Muscle layer of colon (tissue), 2 donors: Measurements from ENCODE around the gene GUCA1A.

Source experiments
- H3K27ac ChIP-seq: one replicate; pipeline ENCODE4 v1.7.0; 2013; ENCODE audit warnings: low read depth, mild to moderate bottlenecking, low read length, moderate library complexity
- H3K27me3 ChIP-seq, 2 donors: one replicate each; pipeline ENCODE4 v1.7.0; 2013; ENCODE audit warnings: low read length in 2 of 2, mild to moderate bottlenecking in 2 of 2; ENCODE audit not compliant: insufficient read depth in 2 of 2, control insufficient read depth in 1 of 2
- H3K36me3 ChIP-seq: one replicate; pipeline ENCODE4 v1.7.0; 2013; ENCODE audit warnings: mild to moderate bottlenecking, low read length; ENCODE audit not compliant: insufficient read depth
- H3K4me1 ChIP-seq: one replicate; pipeline ENCODE4 v1.7.0; 2013; ENCODE audit warnings: mild to moderate bottlenecking, low read length; ENCODE audit not compliant: insufficient read depth
- H3K4me3 ChIP-seq, 2 donors: one replicate each; pipeline ENCODE4 v1.7.0; 2013; ENCODE audit warnings: low read length in 2 of 2, low read depth in 1 of 2, mild to moderate bottlenecking in 1 of 2, moderate library complexity in 1 of 2
- H3K9ac ChIP-seq: one replicate; pipeline ENCODE4 v1.7.0; 2013; ENCODE audit warnings: low read length
- H3K9me3 ChIP-seq: one replicate; pipeline ENCODE4 v1.7.0; 2013; ENCODE audit warnings: mild to moderate bottlenecking, low read length
- donor health status: abdominal sarcoma.
- donor health status: Adenocarcinoma of cecum.

The GUCA1A gene

GRCh38 chr6:42136508-42137193, 36.5 kb upstream of the GUCA1A start:
- Histone ChIP-seq H3K4me1 (no peaks in the 10 kb centered on the region), H3K9me3 (no peaks in the 10 kb centered on the region), H3K4me3 (no peak overlapping the region), H3K27me3 (peaks cover 6 to 12% of the 10 kb centered on the region in 2 donors), H3K36me3 (no peaks in the 10 kb centered on the region), H3K9ac (no peak overlapping the region), H3K27ac (no peak overlapping the region)

- Histone ChIP-seq H3K27ac (no peak overlapping the region), H3K4me3 (no peak overlapping the region), H3K4me1 (peaks cover 1% of the 10 kb centered on the region), H3K9me3 (no peaks in the 10 kb centered on the region), H3K9ac (no peak overlapping the region), H3K27me3 (peaks cover 6 to 18% of the 10 kb centered on the region in 2 donors), H3K36me3 (no peaks in the 10 kb centered on the region)
Observed at GRCh38 chr6:42137194-42137753, 35.9 kb upstream of the GUCA1A start.

GRCh38 chr6:42138190-42138589, 35.0 kb upstream of the GUCA1A start:
- Histone ChIP-seq H3K4me3 (no peak overlapping the region), H3K36me3 (no peaks in the 10 kb centered on the region), H3K9ac (no peak overlapping the region), H3K27ac (no peak overlapping the region), H3K27me3 (peaks cover 11 to 25% of the 10 kb centered on the region in 2 donors), H3K9me3 (no peaks in the 10 kb centered on the region), H3K4me1 (peaks cover 7% of the 10 kb centered on the region)

- Histone ChIP-seq H3K4me3 (no peak overlapping the region), H3K27me3 (peaks cover 11 to 32% of the 10 kb centered on the region in 2 donors), H3K36me3 (no peaks in the 10 kb centered on the region), H3K27ac (no peak overlapping the region), H3K4me1 (peaks cover 7% of the 10 kb centered on the region), H3K9me3 (no peaks in the 10 kb centered on the region), H3K9ac (no peak overlapping the region)
Observed at GRCh38 chr6:42138630-42139619, 34.2 kb upstream of the GUCA1A start.

GRCh38 chr6:42140032-42140431, 33.1 kb upstream of the GUCA1A start:
- no peaks in the 10 kb centered on the region for H3K9me3 ChIP-seq
- peaks cover 11 to 32% of the 10 kb centered on the region in 2 donors for H3K27me3 ChIP-seq
- H3K4me1 ChIP-seq = peaks cover 7% of the 10 kb centered on the region
- H3K27ac ChIP-seq = no peak overlapping the region
- no peak overlapping the region for H3K4me3 ChIP-seq
- H3K9ac ChIP-seq = no peak overlapping the region
- no peaks in the 10 kb centered on the region for H3K36me3 ChIP-seq

DNA sequence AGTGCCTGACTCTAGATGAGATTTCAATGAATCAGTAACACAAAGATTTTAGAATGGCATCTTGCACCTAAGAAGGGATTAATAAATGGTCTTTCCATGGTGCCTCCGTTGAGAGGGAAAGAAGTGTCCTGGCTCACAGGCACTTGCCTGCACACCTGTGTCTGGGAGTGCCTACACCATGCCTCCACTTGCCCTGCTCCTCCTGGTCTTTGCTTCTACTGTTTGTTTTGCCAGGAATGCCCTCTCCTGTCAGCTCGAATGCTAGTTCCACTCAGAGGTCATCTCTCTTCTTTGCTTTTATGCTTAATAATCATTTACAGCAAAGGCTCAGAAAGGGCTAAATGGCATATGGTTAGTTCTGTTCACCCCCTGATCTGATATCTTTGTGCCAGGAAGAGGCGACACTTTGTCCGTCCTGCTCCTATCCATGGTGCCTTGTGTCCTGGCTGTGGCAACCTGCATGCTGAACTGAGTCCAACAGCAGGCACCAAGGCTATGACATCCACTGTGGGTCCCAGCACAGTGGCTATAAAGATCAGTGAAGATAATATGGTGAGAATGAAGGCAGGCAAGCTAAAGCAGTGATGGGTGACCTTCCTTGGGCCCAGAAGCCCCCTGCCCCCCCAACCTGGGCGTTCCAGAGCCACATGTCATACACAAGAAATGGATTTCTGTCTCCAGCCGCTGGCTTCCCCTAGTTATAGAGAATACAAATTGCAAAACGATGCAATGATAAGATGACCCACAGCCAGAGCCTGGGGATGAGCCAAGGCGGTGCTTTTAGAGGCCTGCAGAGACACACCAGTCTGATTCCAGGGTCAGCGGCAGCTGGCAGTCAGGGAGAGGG, 32.2 kb upstream of the GUCA1A start:
- H3K36me3 ChIP-seq = no peaks in the 10 kb centered on the region
- peaks cover 7% of the 10 kb centered on the region for H3K4me1 ChIP-seq
- no peak overlapping the region for H3K4me3 ChIP-seq
- no peaks in the 10 kb centered on the region for H3K9me3 ChIP-seq
- H3K27ac ChIP-seq = no peak overlapping the region
- H3K9ac ChIP-seq = no peak overlapping the region
- H3K27me3 ChIP-seq = peaks cover 11 to 32% of the 10 kb centered on the region in 2 donors

- Histone ChIP-seq H3K36me3 (no peaks in the 10 kb centered on the region), H3K27ac (no peak overlapping the region), H3K4me3 (peak overlapping the region in 1 of 2 donors; percentile 30), H3K9ac (no peak overlapping the region), H3K9me3 (no peaks in the 10 kb centered on the region), H3K4me1 (peaks cover 7% of the 10 kb centered on the region), H3K27me3 (peaks cover 11 to 32% of the 10 kb centered on the region in 2 donors)
Observed at GRCh38 chr6:42141603-42142117, 31.5 kb upstream of the GUCA1A start.

- Histone ChIP-seq H3K4me1 (peaks cover 7% of the 10 kb centered on the region), H3K9ac (no peak within 1 kb of the TSS)
Observed at GRCh38 chr6:42142118-42142835, 30.9 kb upstream of the GUCA1A start, which contains the start of gene C6orf132. TSS of gene C6orf132 (minus strand) at chr6:42142620. CDS start at chr6:42142444, 176 bp downstream.

DNA sequence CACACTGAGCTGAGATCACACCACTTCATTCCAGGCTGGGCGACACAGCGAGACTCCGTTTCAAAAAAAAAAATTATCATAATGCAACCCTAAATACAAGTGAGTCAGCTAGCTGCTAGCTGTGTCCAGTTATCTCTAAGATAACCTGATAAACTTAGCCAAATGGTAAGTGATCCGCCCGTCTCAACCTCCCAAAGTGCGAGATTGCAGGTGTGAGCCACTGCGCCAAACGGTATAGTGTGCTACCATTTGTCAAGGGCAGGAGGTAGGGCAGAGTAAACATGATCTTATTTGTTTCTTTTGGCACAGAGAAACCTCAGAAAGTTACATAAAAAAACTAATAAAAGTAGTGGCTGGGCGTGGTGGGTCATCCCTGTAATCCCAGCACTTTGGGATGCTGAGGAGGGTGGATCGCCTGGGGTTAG, 26.0 kb upstream of the GUCA1A start:
- no peaks in the 10 kb centered on the region for H3K9me3 ChIP-seq
- peaks cover 5 to 15% of the 10 kb centered on the region in 2 donors for H3K27me3 ChIP-seq

More at GRCh38 chr6:42142118-42142835, 30.9 kb upstream of the GUCA1A start, which contains the start of gene C6orf132:
- peaks cover 11 to 32% of the 10 kb centered on the region in 2 donors for H3K27me3 ChIP-seq
- H3K4me3 ChIP-seq = peak within 1 kb of the TSS; percentile 30 to 32
- no peaks in the 10 kb centered on the region for H3K9me3 ChIP-seq
- no peak within 1 kb of the TSS for H3K27ac ChIP-seq
- H3K36me3 ChIP-seq = no peaks in the 10 kb centered on the region

DNA sequence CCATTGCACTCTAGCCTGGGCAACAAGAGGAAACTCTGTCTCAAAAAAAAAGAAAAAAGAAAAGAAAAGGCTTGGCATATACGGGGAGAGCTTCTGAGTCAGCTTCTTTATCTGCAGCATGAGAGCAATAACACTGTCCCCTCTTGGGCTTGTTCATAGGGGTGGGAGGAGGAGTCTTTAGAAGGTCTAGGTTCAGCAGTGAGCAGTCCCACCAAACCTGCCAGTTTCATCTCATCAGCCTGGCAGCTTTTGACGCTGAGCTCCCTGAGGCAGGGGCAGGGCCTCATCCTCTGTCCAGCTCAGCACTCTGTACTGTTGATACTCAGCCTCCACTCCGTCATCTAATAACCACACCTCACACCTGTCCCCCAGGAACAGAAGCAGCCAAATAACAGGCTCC, 25.1 kb upstream of the GUCA1A start:
- no peaks in the 10 kb centered on the region for H3K9me3 ChIP-seq
- no peak overlapping the region for H3K27ac ChIP-seq
- no peak overlapping the region for H3K9ac ChIP-seq
- no peak overlapping the region for H3K4me3 ChIP-seq
- H3K4me1 ChIP-seq = no peaks in the 10 kb centered on the region
- H3K27me3 ChIP-seq = peaks cover 0 to 8% of the 10 kb centered on the region in 2 donors
- no peaks in the 10 kb centered on the region for H3K36me3 ChIP-seq

More for the DNA sequence above, 26.0 kb upstream of the GUCA1A start:
- Histone ChIP-seq H3K36me3 (no peaks in the 10 kb centered on the region), H3K9ac (no peak overlapping the region), H3K4me1 (peaks cover 7% of the 10 kb centered on the region), H3K4me3 (no peak overlapping the region), H3K27ac (no peak overlapping the region)
